ENCODE measurements around the gene PRKG1.

Gene PRKG1

GRCh38 chr10:51932530-51932929 is 858.2 kb downstream of the PRKG1 start:
- DNase-seq (ENCODE audit: low spot score), result no peak

- DNase-seq (ENCODE audit: low spot score), result no peak
Observed at GRCh38 chr10:51934373-51934772, 860.1 kb downstream of the PRKG1 start.

GRCh38 chr10:51935341-51935740 is 861.1 kb downstream of the PRKG1 start:
- DNase-seq (ENCODE audit: low spot score), result no peak

GRCh38 chr10:51937308-51938140 is 863.2 kb downstream of the PRKG1 start:
- DNase-seq (ENCODE audit: low spot score), result no peak

- DNase-seq (ENCODE audit: low spot score), result no peak
Observed at GRCh38 chr10:51950371-51950995, 876.2 kb downstream of the PRKG1 start.

- no peak for DNase-seq (ENCODE audit: low spot score)
Observed at GRCh38 chr10:51950996-51951555, 876.8 kb downstream of the PRKG1 start.

GRCh38 chr10:51951601-51952000 is 877.3 kb downstream of the PRKG1 start:
- DNase-seq (ENCODE audit: low spot score), result no peak

GRCh38 chr10:51952056-51952455 is 877.8 kb downstream of the PRKG1 start:
- DNase-seq (ENCODE audit: low spot score), result no peak

DNA sequence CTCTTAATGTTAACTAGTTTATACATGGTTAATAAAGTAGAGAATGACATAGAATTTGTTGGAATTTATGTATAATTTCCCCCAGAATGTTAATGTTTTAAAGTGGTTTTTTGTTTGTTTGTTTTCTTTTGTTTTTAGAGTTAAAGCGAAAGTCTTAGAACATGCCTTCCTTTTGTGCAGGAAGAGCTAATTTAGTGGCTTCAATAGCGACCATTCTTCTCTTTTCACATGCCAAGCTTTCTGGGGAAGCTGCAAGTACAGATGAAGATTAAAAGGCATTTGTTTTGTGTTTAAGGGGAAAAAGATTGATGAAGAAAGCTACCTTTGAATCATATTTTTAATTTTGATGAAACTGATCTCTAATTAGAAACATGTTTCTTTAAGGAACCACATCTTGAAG is 881.4 kb downstream of the PRKG1 start:
- DNase-seq (ENCODE audit: low spot score), result no peak

DNA sequence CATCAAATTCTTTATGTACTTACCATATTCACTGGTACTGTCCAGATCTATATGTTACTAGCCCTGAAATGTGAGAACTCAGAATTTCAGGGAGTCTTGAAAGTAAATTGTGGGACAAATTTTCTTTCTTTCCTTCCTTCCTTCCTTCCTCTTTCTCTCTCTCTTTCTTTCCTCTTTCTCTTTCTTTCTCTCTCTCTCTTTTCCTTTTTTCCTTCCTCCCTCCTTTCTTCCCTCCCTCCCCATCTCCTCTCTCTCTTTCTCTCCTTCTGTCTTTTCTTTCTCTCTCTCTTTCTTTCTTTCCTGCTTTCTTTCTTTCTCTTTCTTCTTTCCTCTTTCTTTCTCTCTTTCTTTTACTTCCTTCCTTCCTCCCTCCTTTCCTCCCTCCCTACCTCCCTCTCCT is 882.5 kb downstream of the PRKG1 start:
- no peak for DNase-seq (ENCODE audit: low spot score)

GRCh38 chr10:51960494-51960895 is 886.2 kb downstream of the PRKG1 start:
- peak; percentile 42 for DNase-seq (ENCODE audit: low spot score)

GRCh38 chr10:51961401-51961800 is 887.1 kb downstream of the PRKG1 start:
- no peak for DNase-seq (ENCODE audit: low spot score)

DNA sequence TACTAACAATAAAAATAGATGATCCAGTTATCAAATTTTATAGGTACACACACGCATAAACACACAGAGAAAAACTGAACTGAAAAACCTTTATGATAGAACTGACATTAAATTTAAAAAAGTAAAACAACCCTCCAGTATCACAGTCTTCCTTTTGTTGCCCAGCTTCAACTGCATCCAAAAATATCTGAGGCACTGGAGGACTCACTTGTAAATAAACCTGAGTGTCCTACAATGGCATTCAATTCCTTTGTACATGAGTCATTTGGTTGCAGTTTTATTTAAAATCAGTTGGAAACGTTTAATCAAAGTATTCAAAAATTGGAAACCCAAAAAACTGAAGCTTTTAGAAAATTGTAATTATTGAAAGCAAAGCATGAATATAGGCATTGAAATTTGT is 890.3 kb downstream of the PRKG1 start:
- DNase-seq (ENCODE audit: low spot score), result no peak

DNA sequence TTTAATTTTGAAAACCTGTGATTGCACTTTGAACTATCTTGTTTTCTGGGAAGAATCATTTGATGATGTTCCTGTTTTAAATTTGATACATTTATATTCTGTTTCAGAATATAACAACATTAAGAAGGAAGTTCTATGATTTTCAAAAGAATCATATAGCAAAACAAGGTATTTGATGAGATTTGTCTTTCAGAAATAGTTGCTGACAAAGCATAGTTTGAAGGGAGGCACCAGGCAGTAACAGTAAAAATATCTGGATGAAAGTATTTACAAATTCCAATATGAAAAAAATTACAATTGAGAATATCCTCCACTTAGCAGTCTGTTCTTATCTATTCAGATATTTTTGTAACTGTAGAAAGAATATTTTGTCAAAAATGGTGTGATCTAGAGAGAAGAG is 891.2 kb downstream of the PRKG1 start:
- DNase-seq (ENCODE audit: low spot score), result no peak

DNA sequence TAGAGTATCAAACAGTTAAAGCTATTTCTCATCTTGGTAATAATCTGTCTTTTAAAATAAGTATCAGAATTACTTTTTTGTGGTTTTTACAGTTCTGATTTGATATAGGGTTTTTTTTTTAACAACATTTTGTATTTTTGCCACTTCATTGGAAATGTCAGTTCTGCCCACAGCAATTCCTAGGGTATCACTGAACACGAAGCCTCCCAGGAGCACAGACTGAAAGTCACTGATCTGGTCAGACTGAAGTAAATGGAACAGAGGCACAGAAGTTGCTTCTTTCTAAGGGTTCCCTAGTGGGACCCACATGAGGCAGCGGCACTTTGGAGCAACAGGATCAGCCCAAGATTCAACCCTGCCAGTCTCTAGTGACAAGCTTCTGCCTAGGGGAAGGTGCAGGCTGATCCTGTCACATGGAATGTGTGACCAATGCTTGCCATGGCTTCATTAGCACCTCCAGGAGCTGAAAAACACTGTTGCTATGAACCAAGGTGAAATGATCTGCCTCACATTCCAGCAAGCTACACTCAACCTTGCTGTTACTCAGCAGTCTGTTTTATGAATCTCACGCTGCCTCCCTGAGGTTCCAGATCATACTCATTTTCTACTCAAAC is 898.6 kb downstream of the PRKG1 start:
- no peak for DNase-seq (ENCODE audit: low spot score)

DNA sequence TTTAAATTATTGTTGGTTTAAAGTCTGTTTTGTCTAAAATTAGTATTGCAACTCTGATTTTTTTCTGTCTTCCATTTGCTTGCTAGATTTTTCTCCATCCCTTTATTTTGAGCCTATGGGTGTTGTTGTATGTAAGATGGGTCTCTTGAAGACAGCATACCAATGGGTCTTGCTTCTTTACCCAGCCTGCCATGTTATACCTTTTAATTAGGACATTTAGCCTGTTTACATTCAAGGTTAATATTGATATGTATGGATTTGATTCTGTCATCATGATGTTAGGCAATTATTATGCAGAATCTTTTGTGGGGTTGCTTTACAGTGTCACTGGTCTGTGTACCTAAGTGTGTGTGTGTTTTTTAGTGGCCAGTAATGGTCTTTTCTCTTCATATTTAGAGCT is 906.5 kb downstream of the PRKG1 start:
- no peak for DNase-seq (ENCODE audit: low spot score)

- no peak for DNase-seq (ENCODE audit: low spot score)
Observed at GRCh38 chr10:51981731-51982130, 907.4 kb downstream of the PRKG1 start.

DNA sequence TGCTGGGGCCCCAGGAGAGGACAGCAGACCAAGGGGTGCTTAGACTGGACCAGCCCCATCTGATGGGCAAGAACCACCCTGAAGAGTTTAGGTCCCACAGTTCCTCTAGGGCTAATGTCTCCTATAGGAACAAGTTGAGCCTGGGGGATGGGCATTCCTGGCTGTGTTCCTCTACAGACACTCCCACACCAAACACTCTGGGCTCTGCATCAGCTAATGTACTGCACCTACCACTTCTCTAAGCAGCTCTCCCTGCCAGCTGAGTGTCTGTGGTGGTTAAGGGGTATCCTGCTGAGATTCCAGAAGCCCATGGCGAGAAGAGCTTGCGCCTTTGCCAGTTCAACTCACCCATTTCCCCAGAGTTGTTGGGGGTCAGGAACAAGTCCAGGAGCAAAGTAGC is 909.2 kb downstream of the PRKG1 start:
- no peak for DNase-seq (ENCODE audit: low spot score)

DNA sequence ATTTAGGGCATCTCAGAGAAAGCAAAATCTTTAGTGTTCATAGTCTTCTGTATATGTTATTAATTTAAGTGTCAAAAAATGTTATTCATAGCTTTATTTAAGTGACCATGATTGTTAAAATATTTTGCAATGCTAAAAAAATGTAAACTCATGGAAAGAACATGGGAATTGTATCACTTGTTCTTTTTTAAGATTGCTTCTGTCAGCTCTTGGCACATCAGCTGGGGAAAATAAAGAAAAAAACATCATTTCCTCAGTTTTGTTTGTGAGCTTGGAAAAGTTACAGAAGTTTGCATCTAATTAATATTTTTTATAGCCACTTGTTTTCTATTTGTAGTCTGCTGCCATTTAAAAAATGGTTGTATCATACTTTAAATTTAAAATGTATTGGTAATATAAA is 911.0 kb downstream of the PRKG1 start:
- no peak for DNase-seq (ENCODE audit: low spot score)

GRCh38 chr10:51986516-51986915 is 912.2 kb downstream of the PRKG1 start:
- no peak for DNase-seq (ENCODE audit: low spot score)

GRCh38 chr10:51993475-51993874 is 919.2 kb downstream of the PRKG1 start:
- DNase-seq (ENCODE audit: low spot score), result no peak

DNA sequence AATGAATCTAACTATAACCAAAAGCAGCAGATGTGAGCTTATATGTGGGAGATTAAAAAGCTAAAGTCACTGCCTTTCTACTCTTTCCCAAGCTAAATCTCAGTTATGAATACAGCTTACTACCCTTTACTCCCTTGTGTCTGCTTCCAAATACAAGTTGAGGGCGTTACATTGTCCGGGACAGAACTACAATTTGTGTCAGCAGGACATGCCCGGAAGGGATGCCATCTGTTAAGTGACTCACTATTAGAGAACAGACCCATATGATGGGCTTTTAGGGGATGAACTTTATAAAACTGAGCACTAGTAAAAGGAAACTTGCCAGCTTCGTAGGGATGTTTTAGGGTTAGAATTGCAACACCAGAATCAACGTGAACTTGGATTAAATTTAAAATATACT is 924.8 kb downstream of the PRKG1 start:
- DNase-seq (ENCODE audit: low spot score), result no peak

- DNase-seq (ENCODE audit: low spot score), result peak; percentile 20
Observed at GRCh38 chr10:52004342-52004949, 930.2 kb downstream of the PRKG1 start.

All from LoVo (cell line).